A673 (cell line): ENCODE results near the gene ANKDD1B. TPM values are rescaled to one million over a fixed set of nuclear protein-coding genes. Genes with fewer than 3 reads are reported as not detected.

ENCODE experiments used
- BruUV-seq: library from RNA; stranded (reverse); fragments of 400-500 nt; replicated peaks from 2 replicates; lab custom pipeline; 2021; lab: Mats Ljungman, UMichigan
- CTCF ChIA-PET: fragments of 300-600 bp; sonication (Branson Sonifier 250); formaldehyde crosslinking; loops from one replicate; lab custom pipeline; 2022; ENCODE audit warnings: antibody characterized with exemption; lab: Charles Lee
- POLR2A ChIA-PET: fragments of 300-600 bp; sonication (Branson Sonifier 250); formaldehyde crosslinking; loops from one replicate; lab custom pipeline; 2022; ENCODE audit warnings: antibody characterized with exemption; ENCODE audit not compliant: low non-redundant PET; lab: Charles Lee
- DNase-seq: peaks from one replicate; pipeline ENCODE4 v3.0.0-alpha.2; 2015; ENCODE audit warnings: low spot score
- H3K27ac ChIP-seq: fragments of 200-600 bp; sonication (generic); 2 replicates; pipeline ENCODE4 v1.5.1; 2016; ENCODE audit warnings: mixed run types, low read depth, mild to moderate bottlenecking, mixed read lengths, antibody characterized with exemption, low read length; ENCODE audit not compliant: poor library complexity, severe bottlenecking
- H3K27me3 ChIP-seq: fragments of 200-600 bp; sonication (generic); replicated peaks from 2 replicates; pipeline ENCODE4 v1.6.1; 2017; ENCODE audit warnings: mixed run types, low read depth, mild to moderate bottlenecking, mixed read lengths, antibody characterized with exemption, low read length; ENCODE audit not compliant: insufficient read depth, poor library complexity
- H3K36me3 ChIP-seq: fragments of 200-600 bp; sonication (generic); 2 replicates; pipeline ENCODE4 v1.6.1; 2016; ENCODE audit warnings: mixed run types, mild to moderate bottlenecking, mixed read lengths, antibody characterized with exemption, low read length; ENCODE audit not compliant: insufficient read depth, poor library complexity, severe bottlenecking
- H3K4me1 ChIP-seq: fragments of 200-600 bp; sonication (generic); 2 replicates; pipeline ENCODE4 v1.6.1; 2017; ENCODE audit warnings: mixed run types, mild to moderate bottlenecking, mixed read lengths, antibody characterized with exemption, low read length; ENCODE audit not compliant: insufficient read depth, poor library complexity, severe bottlenecking
- H3K4me3 ChIP-seq: fragments of 200-600 bp; sonication (generic); 2 replicates; pipeline ENCODE4 v1.5.1; 2016; ENCODE audit warnings: low read depth, mixed run types, mild to moderate bottlenecking, mixed read lengths, low read length; ENCODE audit not compliant: poor library complexity, severe bottlenecking
- H3K9me3 ChIP-seq: fragments of 200-600 bp; sonication (generic); 2 replicates; pipeline ENCODE4 v1.6.1; 2016; ENCODE audit warnings: mixed run types, low read depth, mild to moderate bottlenecking, mixed read lengths, antibody characterized with exemption, low read length; ENCODE audit not compliant: poor library complexity, severe bottlenecking
- CTCF ChIP-seq: fragments of 300-800, 200-600 bp; sonication (generic); conservative IDR thresholded peaks from 2 replicates; pipeline ENCODE4 v1.5.1; 2017; ENCODE audit warnings: low read depth, mild to moderate bottlenecking, antibody characterized with exemption, low read length, moderate library complexity, mixed read lengths
- EZH2 ChIP-seq: fragments of 200-600 bp; sonication (generic); IDR thresholded peaks from 2 replicates; pipeline ENCODE4 v1.6.1; 2017; ENCODE audit warnings: borderline replicate concordance, low read depth, mild to moderate bottlenecking, mixed read lengths, antibody characterized with exemption, low read length; ENCODE audit not compliant: poor library complexity, severe bottlenecking
- intact Hi-C: fragments of 100-400 bp; cut with micrococcal nuclease; formaldehyde crosslinking; loops from one replicate; pipeline ENCODE4 v1.10.0; 2022; ENCODE audit not compliant: unreplicated experiment
- total RNA-seq: library from RNA; stranded (reverse); gene quantifications from 2 replicates; pipeline ENCODE4 v1.2.3, GENCODE V29; 2021

The ANKDD1B gene
- total RNA-seq, 1 experiment from 2014 or later, result not detected

GRCh38 chr5:75630875-75631274 lies 19.6 kb downstream of the ANKDD1B start:
- intact Hi-C loops, result no loop called here
- TF ChIP-seq EZH2, result no peak
- no peak for TF ChIP-seq CTCF
- POLR2A ChIA-PET, result no interaction called here
- BruUV-seq, result no TSS peak
- Histone ChIP-seq H3K4me1 (no peaks in the 10 kb centered on the region), H3K36me3 (no peaks in the 10 kb centered on the region), H3K9me3 (no peaks in the 10 kb centered on the region), H3K4me3 (no peak overlapping the region), H3K27ac (no peak overlapping the region), H3K27me3 (no peaks in the 10 kb centered on the region)
- DNase-seq, result no peak
- CTCF ChIA-PET, result no interaction called here

- intact Hi-C loops, result no loop called here
- ChIA-PET POLR2A (no interaction called here), CTCF (no interaction called here)
- TF ChIP-seq CTCF (no peak), EZH2 (no peak)
- Histone ChIP-seq H3K4me1 (no peaks in the 10 kb centered on the region), H3K9me3 (no peaks in the 10 kb centered on the region), H3K27ac (no peak overlapping the region), H3K27me3 (no peaks in the 10 kb centered on the region), H3K36me3 (no peaks in the 10 kb centered on the region), H3K4me3 (no peak overlapping the region)
- no TSS peak for BruUV-seq
- no peak for DNase-seq
Measured at GRCh38 chr5:75632321-75632720, 21.1 kb downstream of the ANKDD1B start.

- no peaks in the 10 kb centered on the region for H3K36me3 ChIP-seq
- H3K27ac ChIP-seq, result no peak overlapping the region
- ChIA-PET CTCF (no interaction called here), POLR2A (no interaction called here)
- BruUV-seq, result no TSS peak
- no peaks in the 10 kb centered on the region for H3K4me1 ChIP-seq
- no peak for DNase-seq
- H3K9me3 ChIP-seq, result no peaks in the 10 kb centered on the region
- intact Hi-C loops, result no loop called here
- no peak overlapping the region for H3K4me3 ChIP-seq
- H3K27me3 ChIP-seq, result no peaks in the 10 kb centered on the region
- TF ChIP-seq CTCF (no peak), EZH2 (no peak)
Measured at GRCh38 chr5:75637949-75638348, 26.7 kb downstream of the ANKDD1B start.
